Adipose tissue (tissue), 3 donors: ENCODE measurements around the gene NDRG3. TPM values are rescaled to one million over a fixed set of nuclear protein-coding genes. Genes with fewer than 3 reads are reported as not detected.

ENCODE experiments used
- H3K27ac ChIP-seq: one replicate; pipeline ENCODE4 v1.5.1; 2013; ENCODE audit warnings: low read depth, low read length
- WGBS, 3 donors: extraction: QIAGEN DNeasy Blood & Tissue Kit; methylation state at CpG; one replicate each; pipeline ENCODE4 v1.1.7; 2013; 5-methylcytosine and 5-hydroxymethylcytosine counted together
- polyA plus RNA-seq, 3 donors: library from polyadenylated mRNA; stranded (reverse); fragments of 200-250 nt; gene quantifications; one replicate each; pipeline ENCODE4 v1.2.3, GENCODE V29; 2013
- donor health status: healthy with polysubstance abuse.
- donor health status: Bipolar disorder and iron deficiency.
- donor health status: healthy.

The NDRG3 gene
- polyA plus RNA-seq, 3 donors, result 8.4 to 24.4 (median 9.0) TPM

DNA sequence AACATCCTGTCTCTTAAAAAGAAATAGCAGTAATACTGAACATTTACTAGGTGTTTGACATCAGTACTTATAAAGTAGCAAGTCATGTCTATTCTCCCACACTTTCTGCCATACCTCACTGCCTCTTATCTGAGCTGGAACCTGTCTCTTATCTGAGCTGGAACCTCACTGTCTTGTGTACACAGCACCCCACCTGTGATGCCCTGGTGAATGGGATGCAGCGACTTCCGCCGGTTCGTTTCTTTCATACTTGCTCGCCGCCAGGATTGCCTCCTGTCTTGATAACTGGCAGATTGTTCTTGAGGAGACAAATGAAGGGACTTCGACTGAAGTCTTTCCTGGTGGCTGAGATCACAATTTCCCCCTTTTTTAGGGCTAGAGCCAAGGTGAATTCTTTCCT is 24.8 kb upstream of the NDRG3 start:
- no peak overlapping the region for H3K27ac ChIP-seq
- WGBS, 3 donors, result 72 to 85% (median 75%) methylated on average over 7 of the region's 7 CpGs

DNA sequence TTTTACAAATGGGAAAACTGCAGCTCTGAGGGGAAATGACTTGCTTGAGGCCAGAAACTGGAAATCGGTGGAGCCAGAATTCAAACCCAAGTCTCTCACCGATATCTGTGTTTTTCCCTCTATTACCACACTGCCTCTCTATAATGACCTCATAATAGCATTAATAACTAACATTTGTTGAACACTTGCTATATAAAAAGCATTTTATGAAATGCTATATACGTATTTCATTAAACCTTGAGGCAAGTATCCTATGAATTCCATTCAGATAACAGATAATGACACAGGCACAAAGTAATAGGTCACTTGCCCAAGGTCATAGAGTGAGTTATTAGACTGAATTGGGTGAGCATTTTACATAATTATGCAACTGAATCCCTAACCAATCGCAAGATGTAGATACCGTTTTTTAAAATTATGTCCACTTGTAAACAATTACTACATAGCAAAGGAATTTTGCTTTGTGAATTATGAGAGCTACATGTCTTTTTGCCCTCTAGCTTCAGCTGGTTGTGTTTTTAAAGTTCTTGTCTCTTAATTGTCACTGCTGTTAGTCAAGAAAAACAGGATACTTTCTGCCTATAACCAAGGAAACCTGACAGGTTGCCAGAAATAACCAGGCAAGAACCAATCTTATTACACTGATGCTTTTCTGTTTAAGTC is 23.0 kb upstream of the NDRG3 start:
- WGBS, 3 donors, result 62 to 65% (median 63%) methylated on average over 5 of the region's 5 CpGs
- no peak overlapping the region for H3K27ac ChIP-seq

DNA sequence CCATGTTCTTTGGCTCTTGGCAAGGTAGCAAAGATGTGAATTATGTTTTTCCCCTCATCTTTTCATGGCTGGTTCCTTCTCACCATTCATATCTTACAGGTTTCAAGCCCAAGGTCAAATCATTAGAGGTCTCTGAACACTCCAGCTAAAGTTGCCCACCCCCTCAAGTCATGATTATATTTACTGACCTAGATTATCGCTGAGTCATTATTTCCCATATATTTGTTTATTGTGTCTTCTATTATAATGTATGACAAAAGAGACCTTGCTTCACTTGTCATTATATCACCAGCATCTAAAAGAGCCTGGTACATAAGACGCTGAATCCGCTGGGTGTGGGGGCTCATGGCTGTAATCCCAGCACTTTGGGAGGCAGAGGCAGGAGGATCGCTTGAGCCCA is 15.2 kb upstream of the NDRG3 start:
- 93 to 97% (median 96%) methylated on average over 4 of the region's 4 CpGs for WGBS, 3 donors
- H3K27ac ChIP-seq, result no peak overlapping the region

DNA sequence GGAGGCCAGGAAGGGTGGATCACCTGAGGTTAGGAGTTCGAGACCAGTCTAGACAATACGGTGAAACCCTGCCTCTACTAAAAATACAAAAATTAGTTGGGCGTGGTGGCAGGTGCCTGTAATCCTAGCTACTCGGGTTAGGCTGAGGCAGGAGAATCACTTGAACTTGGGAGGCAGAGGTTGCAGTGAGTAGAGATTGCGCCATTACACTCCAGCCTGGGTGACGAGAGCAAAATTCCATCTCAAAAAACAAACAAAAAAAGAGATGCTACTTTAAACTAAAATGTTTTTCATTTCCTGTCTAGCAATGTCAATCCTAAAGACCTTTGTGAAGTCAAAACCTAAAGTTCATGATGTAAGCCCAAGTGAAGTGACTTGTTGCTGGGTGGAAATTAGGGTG is 14.8 kb upstream of the NDRG3 start:
- WGBS, 3 donors, result 86 to 95% (median 89%) methylated on average over 6 of the region's 6 CpGs
- no peak overlapping the region for H3K27ac ChIP-seq

DNA sequence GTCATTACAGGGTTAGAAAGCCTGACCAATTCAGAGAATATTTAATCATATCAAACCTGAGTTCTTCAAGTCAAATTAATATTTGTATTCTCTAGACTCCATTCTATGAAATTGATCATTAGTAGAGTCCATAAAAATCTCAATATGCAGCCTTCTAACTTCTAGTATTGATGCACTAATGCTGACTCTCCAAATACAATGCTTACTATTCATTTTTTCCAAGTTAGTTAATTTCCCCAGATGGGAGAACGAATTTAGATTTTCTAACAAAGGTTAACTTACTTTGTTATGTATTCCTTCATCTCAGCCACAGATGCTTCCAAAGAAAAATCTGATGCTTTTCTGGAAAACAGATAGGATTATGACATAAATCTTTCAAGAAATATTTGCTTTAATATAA is 12.4 kb upstream of the NDRG3 start:
- H3K27ac ChIP-seq, result no peak overlapping the region
- WGBS, 3 donors, result 84 to 92% (median 84%) methylated on average over 1 of the region's 1 CpG

DNA sequence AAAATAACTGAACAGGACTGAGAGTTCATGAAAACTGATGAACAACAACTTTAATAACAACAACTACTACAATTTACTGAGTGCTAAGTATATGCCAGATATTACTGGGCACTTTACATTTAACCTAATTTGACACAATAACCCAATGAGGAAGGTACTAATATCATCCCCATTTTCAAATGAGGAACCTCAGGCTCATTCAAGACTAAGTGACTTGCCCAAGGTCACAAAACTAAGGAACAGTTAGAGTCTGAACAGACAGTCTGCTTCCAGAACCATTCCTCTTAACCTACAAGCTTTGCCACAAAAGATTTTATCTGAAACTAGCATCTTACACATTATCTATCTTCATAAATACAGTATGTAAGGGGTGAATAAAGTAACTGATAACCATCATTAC is 10.6 kb upstream of the NDRG3 start:
- no peak overlapping the region for H3K27ac ChIP-seq

DNA sequence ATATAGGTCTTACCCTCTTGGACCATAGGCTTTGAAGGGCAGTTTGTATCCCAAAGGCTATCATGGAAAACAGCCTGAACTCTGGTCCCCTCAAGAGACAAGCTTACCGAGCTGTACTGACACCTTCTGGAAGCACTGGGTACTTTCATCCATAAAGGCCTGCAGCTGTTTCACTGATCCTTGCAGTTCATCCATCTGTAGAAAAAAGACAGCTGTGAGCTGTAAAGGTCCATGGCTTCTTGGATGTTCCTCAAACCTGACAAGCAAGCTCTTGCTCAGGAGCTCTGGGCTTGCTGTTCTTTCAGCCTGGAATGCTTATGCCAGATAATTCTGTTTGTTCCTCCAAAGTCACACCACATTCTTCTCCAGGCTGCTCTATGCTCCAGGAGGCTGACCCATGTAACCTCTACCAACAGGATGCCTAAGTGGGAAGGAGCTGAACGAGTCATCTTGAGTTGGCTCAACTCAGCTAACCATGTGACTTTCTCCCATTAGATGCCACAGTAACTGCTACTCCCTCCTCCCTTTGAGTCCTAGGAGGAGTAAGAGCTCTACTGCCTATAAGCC is 8.8 kb upstream of the NDRG3 start:
- 5 to 27% (median 11%) methylated on average over 2 of the region's 2 CpGs for WGBS, 3 donors
- H3K27ac ChIP-seq, result no peak overlapping the region

DNA sequence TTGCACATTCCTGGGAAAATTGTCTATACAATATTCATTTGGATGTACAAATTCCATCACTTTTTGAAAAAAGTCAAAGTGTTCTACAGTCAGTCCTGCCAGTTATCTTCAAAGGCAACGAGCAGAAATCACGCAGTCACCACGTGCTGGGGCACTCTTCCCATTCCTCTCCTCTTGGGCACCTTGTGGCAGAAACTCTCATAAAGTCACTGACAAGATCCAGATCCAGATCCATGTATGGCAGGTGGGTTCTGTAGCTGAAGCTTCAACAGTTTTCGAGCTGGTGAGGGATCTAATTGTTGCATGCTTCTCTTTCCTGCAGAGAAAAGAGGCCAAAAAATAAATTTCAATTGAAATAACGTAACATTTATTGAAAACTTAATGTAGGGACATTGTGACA is 6.7 kb upstream of the NDRG3 start:
- H3K27ac ChIP-seq, result no peak overlapping the region
- 90 to 96% (median 92%) methylated on average over 5 of the region's 5 CpGs for WGBS, 3 donors

DNA sequence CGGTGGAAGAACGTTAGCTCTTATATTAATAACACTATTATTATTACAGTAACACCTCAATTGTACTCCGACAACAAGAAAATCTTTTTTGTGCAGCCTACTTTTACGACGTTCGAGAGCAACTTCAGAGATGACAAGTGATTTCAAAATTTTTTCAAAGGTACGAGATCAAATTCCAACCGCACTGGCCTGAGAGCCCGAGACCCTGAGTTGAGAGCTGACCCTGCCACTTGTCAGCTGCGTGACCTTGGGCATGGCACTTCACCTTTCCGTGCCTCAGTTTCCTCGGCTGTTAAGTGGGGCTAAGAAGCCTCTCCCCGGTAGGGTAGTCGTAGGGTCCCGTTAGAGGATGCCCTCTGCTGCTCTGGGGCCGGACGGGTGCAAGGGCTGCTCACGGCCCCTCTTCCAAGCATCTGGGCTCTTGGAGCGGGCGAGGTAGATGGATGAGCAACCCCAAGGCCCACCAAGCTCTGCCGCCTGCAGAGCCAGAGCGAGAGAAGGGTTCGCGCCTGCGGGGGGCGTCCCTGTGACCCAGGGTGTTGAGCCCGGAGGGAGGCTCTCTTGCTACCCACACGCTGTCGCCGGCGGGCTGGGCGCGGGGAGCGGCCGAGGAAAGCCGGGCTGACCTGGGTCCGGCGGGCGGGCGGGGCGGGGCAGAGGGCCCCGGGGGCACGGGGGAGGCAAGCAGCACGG is 510 bp downstream of the NDRG3 start:
- H3K27ac ChIP-seq, result no peak overlapping the region
- WGBS, 3 donors, result 2 to 6% (median 5%) methylated on average over 38 to 44 of the region's 44 CpGs

DNA sequence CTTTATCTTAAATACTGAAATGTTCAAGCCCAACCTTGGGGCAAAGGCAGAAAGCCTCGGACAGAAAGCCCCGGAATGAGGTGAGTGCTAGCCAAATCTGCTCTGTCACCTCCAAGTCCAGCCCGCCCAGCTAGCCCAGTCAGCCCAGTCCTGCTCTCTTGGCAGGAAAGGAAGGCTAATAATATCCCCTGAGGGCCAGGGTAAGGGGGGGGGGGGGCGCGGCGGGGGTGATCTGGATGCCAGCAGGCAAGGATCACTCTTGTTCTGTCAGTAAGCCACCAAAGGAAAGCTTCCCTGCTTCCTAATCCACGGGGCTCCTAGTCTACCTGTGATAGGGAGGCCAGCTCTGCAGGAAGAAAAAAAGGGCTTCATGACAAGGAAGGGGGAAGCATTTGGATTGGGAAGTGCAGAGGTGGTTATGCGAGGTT is 1.1 kb downstream of the NDRG3 start:
- WGBS, 3 donors, result 5 to 20% (median 18%) methylated on average over 5 to 8 of the region's 8 CpGs
- no peak overlapping the region for H3K27ac ChIP-seq

DNA sequence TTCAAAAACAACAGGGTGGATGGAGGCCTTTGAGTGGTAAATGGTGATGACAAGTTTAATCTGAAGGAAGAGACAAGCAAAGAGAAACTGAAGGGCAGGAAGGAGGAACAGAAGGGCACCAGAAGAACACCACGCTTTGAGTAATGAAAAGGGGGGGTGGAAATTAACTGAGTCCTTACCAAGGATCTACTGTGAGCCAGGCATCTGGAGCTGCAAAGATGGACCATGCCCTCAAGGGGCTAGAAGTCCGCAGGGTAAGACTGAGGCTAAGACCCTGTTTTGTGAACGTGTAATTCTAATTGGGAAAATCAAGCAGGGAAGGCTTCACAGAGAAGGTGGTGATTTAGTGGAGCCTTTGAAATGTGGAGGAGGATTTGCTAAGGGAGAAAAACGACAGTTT is 1.6 kb downstream of the NDRG3 start:
- 72 to 77% (median 75%) methylated on average over 4 of the region's 4 CpGs for WGBS, 3 donors
- no peak overlapping the region for H3K27ac ChIP-seq

DNA sequence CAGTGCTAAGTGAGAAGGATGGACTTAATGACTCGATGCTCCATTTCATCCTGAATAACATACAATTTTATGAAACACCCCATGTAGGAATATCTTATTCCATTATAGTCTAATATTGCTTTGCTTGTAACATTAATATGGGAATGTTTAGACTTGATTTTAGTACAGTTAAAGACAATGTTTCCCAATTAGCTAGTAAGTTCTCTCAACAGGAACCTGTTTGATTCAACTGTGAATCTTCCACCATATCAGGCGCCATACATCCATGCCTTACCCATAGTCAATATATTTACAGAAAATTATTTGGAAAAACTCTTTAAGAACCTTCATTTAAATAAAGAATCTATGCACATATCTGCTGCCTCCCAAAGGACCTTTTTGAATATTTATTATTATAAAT is 3.3 kb downstream of the NDRG3 start:
- H3K27ac ChIP-seq, result no peak overlapping the region
- 92 to 97% (median 97%) methylated on average over 2 of the region's 2 CpGs for WGBS, 3 donors

DNA sequence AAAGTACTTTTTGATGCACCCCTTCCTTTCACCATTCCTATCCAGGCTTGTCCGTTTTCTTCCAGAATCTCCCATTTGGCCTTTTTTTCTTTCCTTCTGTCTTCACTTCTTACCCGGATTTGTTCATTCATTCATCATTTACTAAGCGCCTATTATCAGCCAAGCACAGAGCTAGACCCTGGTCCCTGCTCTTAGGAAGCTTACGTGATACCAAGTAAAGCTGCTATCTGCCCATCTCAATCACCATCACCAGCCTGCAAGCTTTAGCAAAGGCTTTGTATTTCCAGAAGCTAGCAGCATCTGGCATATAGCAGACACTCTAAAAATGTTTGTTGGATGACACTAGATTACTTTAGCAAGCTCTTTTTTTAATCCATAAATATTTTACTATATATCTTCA is 4.8 kb downstream of the NDRG3 start:
- H3K27ac ChIP-seq, result no peak overlapping the region
- WGBS, 3 donors, result 78 to 79% (median 78%) methylated on average over 4 of the region's 4 CpGs

DNA sequence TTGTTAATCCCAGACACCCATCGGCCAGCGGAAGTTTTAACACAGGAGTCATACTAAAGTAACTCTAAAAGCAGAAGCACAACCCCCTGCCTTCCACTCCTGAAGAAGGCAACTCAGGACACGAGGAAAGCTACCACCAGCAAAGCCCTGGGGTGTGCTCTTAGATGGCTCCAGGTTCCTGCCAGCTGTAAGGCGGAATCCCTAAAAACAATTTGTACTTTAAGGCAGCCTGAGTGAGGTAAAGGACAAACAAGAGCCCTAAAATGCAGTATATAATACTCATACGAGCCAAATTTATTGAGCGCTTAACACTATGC is 8.7 kb downstream of the NDRG3 start:
- 87 to 91% (median 88%) methylated on average over 6 of the region's 6 CpGs for WGBS, 3 donors
- H3K27ac ChIP-seq, result no peak overlapping the region

DNA sequence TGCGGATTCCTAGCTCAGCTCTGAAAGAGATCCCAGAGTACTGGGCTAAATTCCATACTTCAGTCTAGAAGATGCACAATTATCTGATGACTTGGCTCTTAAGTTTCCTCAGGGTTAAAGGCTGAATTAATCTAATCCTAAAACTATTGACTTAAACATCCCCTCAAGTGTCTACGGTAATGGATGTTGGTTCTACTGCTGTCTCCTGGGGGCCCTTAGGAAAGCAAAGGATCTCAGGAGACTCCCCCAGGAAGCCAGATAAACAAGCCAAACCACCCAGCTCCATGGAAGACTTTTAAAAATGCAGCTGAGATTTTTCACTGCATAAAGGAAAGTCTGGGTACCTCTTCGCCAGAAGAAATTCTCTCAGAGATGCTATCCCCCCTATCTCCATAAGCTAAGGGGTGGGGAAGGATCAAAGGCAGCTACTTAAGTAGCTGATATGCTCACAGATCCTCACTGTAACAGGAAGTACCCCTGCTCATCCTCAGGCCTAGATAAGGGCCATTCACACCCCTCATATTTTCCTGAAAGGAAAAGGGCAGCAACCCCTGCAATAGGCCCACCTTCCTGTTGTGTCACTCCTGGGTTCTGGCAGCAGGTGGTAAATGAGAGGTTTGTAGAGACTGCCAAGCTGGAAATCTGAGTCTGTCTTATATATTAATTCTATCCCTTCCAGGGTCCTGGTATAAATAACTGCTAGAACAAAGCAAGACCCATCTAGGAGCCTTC is 9.3 kb downstream of the NDRG3 start:
- WGBS, 3 donors, result 83 to 86% (median 85%) methylated on average over 3 of the region's 3 CpGs
- H3K27ac ChIP-seq, result no peak overlapping the region

DNA sequence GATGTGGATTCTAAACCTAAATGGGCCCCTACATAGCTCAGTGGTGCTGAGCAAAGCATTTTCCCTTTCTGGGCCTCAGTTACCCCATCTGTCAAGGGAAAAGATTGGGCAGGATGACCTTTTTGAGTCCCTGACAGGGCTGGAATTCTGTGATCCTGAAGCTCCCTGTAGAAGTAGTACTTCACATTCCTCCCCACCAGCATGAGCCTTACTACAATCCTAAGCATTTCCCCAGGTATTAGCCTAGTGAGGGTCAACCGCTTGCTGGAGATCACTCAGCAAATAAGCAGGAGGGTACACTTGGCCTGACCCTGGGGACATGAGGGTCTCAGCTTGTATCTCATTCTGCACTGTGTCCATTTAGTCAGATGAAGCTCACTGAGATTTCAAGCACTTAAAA is 13.4 kb downstream of the NDRG3 start:
- WGBS, 3 donors, result 94 to 100% (median 100%) methylated on average over 1 of the region's 1 CpG
- H3K27ac ChIP-seq, result no peak overlapping the region

DNA sequence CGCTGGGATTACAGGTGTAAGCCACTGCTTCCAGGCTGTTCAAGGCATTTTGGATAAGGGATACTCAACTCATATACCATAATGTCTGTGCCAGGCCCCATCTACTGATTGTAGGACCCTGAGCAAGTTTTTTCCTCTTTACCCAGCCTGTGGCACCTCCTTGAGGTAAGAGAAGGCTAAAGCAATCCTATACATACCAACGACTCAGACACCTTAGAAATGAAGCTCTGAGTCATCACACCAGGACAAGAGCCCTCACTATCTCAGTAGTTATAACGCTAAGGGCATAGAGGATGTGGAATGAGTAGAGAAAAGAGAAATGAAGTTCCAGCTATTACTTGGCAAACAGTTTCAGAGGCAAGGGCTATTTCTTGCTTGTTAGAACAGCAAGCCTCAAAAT is 16.9 kb downstream of the NDRG3 start:
- 63 to 71% (median 69%) methylated on average over 3 of the region's 3 CpGs for WGBS, 3 donors
- no peak overlapping the region for H3K27ac ChIP-seq

DNA sequence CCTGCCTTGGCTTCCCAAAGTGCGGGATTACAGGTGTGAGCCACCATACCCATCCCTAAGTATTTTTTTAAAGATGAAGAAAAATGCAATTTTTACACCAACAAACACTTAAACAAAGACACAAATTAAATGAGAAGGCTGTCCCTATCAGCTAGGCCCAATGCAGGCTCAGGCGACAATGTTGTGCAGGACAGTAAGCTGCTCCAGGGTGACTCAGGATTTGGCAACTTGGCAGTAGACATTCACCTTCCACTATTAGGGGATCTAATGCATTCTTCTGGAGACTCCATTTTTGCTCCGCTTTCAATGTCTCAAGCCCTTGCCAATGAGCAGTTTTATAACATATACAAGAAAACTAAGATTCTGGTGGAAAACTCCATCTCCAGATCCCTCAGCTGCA is 19.7 kb downstream of the NDRG3 start:
- 89 to 98% (median 95%) methylated on average over 3 of the region's 3 CpGs for WGBS, 3 donors
- H3K27ac ChIP-seq, result no peak overlapping the region

DNA sequence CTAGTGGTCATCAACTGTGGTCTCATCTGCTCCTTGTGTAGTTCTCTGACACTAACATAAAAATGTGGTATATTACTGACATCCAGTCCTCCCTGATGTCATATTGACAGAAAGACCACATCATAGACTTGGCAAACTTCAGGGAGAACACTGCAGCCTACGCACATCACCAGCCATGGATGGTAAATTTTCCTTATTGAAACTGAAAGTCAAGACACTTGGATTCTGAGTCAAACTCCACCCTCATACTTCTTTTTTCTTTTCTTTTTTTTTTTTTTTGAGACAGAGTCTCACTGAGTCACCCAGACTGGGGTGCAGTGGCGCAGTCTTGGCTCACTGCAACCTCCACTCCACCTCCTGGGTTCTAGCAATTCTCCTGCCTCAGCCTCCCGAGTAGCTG is 25.4 kb downstream of the NDRG3 start:
- no peak overlapping the region for H3K27ac ChIP-seq
- 90 to 97% (median 96%) methylated on average over 3 of the region's 3 CpGs for WGBS, 3 donors

DNA sequence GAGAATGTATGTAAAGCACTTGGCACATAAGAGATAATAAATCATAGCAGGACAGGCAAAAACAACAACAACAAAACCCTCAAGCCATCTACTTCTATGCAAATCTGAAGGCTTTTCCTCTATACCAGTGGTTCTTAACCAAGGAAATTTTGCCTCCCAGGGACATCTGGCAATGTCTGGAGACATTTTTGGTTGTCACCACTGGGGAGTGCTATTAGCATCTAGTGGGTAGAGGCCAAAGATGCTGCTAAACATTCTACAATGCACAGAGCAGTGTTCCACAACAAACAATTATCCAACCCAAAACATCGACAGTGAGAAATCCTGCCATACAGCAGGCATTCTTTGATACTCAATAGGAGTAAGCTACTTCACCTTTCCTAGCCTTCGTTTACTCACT is 28.2 kb downstream of the NDRG3 start:
- no peak overlapping the region for H3K27ac ChIP-seq
- WGBS, 3 donors, result 88 to 89% (median 89%) methylated on average over 2 of the region's 2 CpGs
